IPS DF 19.7 (cell line): Measurements from ENCODE around the gene STARD8.

Experiments used
- DNase-seq: peaks from one replicate; pipeline ENCODE4 v3.0.0-alpha.2; 2013; ENCODE audit warnings: low read depth, low spot score

The STARD8 gene

DNA sequence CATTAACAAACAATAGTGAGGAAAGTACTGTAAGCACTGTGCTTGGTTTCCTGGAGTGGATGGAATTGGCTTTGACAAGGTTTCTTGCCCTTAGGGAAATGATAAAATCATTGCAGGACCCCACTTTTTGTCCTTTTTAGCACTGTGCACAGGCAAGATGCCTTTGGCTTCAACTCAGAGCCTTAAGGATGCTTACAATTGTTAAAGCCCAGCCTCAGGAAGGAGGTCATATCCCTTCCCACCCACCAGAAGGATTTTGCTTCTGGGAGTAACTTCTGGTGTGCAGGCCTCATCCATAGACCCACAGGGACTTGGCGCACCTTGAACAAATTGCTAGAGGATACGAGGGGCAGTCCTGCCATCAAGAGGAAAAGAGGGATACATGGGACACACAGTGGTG, 44.5 kb downstream of the STARD8 start:
- no peak for DNase-seq

GRCh38 chrX:68692651-68693050, 45.2 kb downstream of the STARD8 start:
- DNase-seq, result no peak

GRCh38 chrX:68693481-68694434, 46.3 kb downstream of the STARD8 start:
- no peak for DNase-seq

DNA sequence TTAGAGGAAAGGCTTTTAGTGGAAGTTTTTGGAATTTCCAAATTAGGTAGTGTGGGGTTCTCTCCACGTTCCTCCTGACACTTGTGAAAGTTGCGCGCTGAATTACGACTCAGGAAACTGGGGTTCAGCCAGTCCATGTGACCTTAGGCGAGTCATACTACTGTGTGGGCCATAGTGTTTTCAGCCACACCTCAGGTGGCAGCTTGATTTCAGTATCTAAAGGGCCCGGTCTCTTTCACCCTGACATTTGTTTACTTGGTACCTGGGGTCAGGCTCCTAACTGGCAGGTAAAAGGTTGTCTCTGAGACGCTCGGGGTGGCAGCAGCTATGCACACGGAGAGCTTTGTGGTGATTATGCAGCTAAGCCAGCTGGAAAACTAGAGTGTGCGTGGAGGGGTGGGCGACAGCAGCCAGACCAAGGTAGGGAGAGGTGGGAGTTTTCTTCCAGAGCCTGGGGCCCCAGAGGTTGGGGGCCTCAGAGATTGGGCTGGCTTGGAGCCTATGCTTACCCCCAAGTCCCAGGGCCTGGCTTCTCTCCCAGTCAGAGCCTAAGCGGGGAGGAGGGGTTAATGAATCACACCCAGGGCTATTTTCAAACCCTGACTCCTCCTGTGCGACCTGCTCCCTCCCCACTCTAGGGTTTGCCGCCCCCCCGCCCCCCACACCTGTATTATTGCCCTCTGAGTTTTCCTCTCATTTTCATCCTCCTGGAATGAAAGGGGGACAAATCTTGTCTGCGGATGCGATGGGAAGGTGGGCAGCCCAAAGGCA, 47.2 kb downstream of the STARD8 start:
- no peak for DNase-seq

- no peak for DNase-seq
Measured at GRCh38 chrX:68695206-68695845, 47.9 kb downstream of the STARD8 start.

DNA sequence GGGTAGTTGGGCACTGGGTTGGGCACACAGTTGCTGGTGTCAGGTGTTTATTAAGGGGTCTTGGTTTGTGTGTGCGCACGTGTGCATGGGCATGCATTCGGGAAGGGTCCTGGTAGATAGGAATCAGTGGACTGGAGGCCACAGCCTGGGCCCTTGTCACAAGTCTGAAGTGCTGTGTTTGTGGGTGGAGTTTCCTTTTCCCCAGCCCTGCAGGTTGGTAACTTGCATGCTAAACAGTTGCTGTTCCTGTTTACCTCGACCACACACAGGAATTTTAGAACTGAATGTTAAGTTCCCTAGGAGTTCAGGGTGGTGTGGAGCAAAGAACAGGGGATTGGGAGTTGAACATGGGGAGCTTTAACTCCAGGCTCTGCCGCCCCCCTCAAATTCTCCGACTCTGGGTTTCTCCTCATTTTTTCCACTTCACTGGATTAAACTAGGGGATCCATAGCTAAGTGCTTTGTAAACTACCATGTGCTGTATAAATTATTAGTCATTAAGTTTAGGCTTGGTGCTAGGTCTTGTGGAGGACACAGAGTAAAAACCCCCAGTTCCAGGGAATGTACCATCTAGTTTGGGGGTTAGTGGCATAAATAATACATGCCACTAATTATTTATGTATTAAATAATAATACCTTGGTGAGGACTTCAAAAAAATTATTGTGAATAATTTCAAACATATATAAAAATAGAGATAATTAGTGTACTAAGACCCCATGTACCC, 49.0 kb downstream of the STARD8 start:
- DNase-seq, result no peak

DNA sequence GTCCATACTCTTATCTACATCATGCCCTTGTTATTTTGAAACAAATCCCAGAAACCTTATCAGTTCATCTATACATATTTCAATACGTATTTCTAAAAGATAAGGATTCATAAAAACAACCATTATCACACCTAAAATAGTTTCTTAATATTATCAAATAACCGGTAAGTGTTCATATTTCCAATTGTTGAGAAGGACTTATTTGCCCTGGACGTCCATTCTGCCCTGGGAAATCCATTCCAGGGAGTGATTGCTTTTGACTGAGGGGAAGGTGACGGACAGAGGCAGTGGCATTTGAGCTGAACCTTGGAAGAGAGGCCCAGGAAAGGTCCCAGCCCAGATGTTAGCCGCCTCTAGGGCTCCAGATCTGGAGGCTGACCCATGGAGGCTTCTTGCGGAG, 49.6 kb downstream of the STARD8 start:
- no peak for DNase-seq

DNA sequence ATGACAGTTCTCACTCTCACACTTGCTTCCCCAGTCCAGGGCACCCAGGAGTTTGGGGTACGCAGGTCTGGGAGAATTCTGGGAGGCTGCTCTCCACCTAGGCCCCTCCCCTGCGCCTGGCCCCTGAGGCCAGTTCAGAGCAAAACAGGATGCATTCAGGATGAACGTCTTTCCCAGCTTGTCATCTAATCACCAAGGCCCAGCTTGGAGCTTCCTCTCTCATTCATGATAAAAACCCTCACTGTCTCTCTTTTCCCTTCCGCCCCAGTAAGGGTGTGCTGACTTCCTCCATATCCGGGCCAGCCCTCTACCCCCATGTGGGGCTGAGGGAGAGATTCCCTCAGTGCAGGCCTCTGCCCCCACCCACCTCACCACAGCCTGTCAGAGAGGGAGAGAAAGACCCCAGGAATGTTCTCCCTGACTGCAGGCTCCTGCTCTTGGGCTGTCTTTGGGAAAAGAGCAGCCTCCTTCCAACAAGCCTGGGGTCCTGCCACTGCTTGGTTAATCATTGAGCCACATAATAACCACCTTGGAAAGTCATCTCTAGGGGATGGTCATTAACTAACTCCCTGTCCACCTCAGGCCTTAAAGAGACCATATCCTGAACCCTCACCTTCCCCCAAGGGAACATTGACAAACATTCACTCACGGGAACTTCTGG, 50.1 kb downstream of the STARD8 start:
- no peak for DNase-seq

DNA sequence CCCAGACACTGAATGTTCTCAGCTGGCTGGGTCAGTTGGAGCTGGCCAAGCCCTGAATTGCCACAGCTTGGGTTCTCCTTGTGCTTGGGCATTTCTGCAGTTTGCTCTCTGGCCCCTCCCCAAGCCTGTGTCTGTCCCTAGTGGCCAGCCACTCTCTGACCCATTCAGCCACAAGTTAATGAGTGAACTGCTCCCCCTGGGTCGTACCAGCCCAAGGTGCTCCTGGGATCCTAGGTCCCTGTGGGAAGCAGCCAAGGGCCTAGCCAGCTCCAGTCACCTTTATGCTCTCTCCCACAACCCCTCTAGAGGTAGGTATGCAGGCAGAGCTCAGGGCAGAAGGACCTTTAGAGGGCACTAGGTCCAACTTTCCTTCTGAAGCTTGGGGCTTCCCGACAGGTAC, 51.5 kb downstream of the STARD8 start:
- DNase-seq, result no peak

- DNase-seq, result no peak
Measured at GRCh38 chrX:68699960-68700746, 52.7 kb downstream of the STARD8 start.

DNA sequence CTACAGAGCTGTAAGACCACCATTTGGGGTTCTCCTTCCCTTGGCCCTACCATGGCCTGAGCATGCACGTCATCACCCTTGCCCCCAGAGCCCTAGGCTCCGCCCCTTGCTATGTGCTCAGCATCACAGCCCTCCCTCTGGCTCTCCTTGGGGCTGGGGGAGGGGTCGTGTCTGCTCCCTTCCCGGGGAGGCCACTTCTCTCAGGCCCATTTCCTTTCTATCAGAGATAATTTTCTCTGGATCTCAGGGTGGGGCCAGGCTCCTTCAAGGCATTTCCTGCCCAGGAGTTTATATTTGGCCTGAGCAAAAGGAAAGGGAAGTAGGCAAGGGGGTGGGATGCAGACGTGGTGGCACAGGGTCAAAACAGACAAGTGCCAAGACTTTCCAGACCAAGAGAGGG, 55.9 kb downstream of the STARD8 start:
- no peak for DNase-seq

DNA sequence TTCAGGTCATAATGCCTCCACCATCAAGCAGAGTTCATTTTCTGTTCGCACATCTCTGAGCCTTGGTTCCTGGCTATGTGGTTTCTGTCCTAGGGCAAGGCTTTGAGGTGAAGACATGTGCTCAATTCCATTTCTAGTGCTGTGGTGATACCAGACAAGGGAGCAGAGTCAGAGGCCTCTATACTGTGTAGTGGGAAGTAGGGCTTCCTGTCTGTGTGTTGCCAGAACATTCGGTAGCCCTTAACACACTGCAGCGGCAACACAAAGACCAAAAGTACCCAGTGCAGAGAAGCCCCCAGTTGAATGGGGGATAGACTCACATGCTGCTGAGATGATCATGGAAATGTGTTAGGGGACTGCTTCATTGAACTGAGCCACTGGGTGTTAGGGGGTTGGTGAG, 56.4 kb downstream of the STARD8 start:
- DNase-seq, result no peak

- no peak for DNase-seq
Measured at GRCh38 chrX:68705986-68706385, 58.5 kb downstream of the STARD8 start.

- DNase-seq, result no peak
Measured at GRCh38 chrX:68708503-68709290, 61.2 kb downstream of the STARD8 start.

DNA sequence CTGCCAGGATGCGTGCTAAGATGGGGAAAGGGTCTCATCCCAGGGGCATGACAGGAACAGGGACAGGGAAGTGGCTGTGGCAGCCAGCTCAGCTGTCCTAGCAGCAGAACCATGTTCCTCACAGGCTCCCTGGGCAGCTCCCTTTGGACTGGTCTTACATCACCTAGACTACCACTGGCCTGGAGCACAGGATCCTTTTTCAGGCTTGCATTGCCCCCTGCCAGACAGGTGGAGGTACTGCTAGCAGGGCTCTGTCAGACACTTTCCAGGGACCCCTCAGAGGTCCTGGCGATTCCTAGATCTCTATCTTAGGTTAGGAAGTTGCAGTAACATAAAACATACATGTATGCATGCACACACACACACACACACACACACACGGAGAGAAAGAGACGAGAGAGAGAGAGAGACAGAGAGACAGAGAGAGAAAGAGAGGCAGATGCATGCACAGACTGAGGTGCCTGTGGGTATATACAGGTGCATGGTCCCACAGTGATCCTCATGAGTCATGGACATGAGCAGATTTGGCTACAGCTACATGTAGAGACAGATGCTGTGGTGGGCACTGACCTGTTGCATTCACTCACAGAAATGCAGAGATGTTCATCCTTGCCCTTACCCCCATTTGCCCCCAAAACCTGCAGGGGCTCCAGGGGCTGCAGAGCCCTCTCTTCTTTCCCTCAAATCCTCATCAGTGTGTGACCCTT, 63.6 kb downstream of the STARD8 start:
- DNase-seq, result no peak

DNA sequence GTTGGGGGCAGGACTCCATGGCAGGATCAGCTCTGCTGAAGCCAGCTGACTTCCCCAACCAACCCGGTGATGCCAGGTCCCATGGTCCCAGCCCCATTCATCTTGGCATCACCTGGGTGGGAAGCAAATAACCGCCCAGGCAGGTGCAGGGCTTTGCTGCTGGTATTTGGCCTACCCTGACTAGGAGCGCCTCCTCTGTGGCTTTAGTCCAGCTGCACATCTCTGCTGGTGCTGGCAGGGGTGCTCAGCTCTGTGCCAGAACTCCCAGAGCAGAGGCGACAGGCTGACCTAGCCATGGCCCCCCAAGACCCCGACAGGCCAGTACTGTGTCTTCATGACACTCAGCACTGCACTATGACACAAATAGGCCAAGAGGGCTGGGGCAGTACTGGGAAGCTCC, 64.4 kb downstream of the STARD8 start:
- DNase-seq, result no peak

GRCh38 chrX:68714856-68715255, 67.4 kb downstream of the STARD8 start:
- DNase-seq, result no peak

DNA sequence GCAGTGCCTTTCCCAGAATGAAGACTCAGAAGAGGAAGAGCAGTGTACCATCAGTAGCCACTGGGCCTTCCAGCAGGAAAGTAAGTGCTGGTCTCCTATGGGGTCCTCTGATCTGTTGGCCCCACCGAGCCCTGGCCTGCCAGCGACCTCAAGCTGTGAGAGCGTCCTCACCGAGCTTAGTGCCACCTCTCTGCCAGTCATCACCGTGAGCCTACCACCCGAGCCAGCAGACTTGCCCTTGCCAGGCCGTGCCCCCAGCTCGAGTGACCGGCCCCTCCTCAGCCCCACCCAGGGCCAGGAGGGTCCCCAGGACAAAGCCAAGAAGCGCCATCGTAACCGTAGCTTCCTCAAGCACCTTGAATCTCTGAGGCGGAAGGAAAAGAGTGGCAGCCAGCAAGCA, 69.7 kb downstream of the STARD8 start:
- DNase-seq, result no peak
